ENCODE measurements around the gene IDE.
"Not testable (repeated sequence)": the region's sequence is repeated elsewhere in the genome, so short reads cannot be mapped to it uniquely, and the experiment has no call there.

IDE gene

DNA sequence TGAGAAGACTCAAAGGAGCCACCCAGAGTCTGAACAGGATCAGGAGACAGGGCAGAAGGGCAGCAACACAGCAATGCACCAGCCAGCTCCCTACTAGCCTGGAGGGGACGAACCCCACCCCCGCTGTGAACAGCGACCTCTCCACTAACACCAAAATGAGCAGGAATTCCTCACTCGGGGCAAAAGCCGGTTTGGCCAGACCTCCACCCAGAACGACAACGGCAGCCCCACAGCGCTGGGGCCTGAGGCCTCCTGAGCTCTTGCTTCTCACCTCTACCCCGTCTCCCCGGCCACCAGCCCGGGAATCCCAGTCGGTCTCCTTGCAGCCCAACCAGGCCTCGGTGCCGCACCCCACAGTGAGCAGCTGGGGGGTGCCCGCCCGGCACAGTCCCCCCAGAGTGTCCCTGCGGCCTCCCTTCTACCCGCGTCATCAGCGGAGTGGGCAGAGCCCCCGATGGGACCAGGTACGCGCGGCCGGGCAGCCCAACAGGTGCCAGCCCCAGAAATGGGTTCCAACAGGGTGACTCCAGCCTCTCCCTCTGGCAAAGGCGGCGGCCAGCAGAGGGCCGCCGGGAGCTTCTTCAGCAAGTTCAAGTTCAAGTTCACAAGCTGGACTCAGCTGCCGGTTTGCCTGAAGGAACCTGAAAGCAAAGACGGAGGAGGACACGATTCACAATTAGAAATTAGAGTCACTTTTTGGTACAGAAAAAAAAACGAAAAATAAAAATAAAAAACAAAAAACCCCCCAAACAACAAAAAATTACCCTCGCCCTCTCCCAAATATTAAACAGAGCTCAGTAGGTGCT, 153.9 kb downstream of the IDE start:
- no peak for DNase-seq (ENCODE audit: low read depth)

DNA sequence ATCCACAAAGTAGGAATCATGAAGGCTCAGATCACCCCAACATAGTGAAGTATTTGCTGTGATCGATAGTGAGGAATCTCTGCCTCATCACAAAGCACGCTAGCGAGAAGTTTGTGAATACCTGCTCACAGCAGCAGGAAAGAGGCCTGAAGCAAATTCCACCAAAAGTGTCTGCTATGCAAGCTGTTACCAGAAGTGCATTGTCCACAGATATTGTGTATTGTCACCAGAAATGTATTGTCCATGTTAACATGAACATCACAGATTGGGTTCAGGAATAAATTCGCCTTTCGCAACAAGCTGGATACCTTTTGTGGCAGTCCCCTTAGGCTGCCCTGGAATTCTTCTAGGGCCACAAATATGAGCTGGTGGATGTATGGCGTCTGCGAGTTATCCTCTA, 155.0 kb downstream of the IDE start:
- no peak for DNase-seq (ENCODE audit: low read depth)

DNA sequence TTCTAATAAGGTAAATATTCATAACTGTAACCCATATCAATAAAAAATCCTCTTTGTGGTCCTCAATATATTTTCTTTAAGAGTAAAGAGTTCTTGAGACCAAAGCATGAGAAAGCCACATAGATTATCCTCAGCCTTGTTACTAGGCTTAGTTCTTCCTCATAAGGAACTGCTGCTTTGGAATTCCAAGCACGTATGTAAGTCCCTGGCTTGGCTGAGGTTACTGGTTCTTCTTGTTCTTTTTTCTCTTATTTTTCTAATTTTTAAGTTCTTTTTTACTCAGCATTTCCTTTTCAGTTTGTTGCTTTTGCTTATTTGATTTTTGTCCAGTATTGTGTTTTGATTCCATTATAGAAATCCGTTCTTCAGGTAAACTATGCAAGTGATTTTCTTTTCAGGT, 155.7 kb downstream of the IDE start:
- DNase-seq (ENCODE audit: low read depth) = no peak

DNA sequence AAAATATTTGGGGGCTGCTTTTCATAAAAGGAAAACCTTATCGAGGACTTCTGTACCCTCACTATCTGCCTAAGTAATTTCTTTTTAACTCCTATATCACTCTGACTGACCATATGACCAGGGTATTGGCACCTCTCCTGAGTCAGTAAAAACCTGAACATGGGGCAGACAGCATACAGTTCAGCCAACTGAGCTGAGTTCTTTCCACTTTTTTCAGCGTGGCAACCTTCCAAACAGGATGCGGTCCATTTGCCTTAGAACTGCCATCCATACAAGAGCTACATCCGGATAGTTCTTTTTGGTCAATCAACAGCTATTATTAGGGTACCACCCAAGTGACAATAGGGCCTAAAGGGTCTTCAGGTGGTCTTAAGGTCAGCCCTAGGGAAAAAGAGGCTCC, 160.4 kb downstream of the IDE start:
- DNase-seq (ENCODE audit: low read depth) = no peak

DNA sequence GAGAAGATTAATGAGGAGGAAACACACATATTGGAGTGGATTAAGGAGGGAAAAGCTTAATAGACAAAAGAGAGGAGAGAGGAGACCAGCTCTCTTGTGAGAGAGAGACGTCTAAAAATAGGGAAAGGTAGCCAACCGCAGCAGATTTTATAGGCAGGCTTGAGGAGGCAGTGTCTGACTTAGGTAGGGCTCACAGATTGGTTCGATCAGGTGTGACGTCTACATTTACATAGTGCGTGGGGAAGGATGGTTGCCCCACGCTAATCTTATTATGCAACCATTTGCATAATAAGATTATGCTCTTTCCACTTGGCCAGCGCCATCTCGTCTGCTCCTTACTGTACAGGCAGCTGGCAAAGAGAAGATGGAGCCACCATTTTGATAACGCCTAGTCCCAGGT, 160.9 kb downstream of the IDE start:
- DNase-seq (ENCODE audit: low read depth) = no peak

DNA sequence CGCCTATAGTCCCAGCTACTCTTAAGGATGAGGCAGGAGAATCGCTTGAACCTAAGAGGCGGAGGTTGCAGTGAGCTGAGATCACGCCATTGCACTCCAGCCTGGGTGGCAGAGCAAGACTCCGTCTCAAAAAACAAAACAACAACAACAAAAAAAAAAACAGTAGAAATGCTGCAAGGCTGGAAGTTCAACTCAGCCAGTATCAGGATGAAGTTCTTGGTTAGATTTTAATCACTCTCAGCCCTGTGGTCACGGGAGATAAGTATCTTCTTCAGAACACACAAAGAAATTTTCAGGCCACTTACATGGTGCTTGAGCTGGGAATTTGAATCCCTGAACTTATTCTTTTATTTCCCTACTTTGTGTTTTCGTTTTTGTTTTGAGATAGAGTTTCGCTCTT, 162.5 kb downstream of the IDE start:
- no peak for DNase-seq (ENCODE audit: low read depth)

DNA sequence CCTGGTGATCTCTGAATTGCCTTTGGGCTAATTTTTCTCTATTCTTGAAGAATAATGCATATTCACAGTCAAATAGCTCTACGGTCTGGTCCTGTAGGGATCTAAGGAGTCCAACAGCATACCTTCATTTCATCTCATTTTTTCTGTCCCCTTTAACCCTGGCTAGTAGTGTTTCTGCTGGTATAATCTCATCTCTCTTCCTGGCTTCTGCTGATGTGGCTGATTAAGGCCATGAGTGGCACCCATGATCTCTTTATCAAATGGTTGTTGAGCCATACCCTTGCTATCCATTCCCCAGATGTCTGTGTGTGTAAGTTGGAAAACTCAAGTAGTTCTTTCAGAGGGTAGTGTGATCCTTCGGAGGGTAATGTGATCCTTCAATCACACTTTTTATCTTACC, 163.4 kb downstream of the IDE start:
- DNase-seq (ENCODE audit: low read depth) = no peak

DNA sequence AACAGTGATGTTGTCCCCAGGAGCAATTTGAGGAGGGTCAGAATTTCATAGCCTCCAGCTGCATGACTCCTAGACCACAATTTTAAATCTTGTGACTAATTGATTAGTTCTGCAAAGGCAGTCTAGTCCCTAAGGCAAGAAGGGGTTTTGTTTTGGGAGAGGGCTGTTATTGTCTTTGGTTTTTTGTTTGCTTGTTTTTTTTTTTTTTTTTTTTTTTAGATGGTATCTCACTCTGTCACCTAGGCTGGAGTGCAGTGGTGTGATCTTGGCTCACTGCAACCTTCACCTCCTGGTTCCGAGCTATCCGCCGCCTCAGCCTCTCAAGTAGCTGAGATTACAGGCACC, 165.9 kb downstream of the IDE start:
- DNase-seq (ENCODE audit: low read depth) = no peak

DNA sequence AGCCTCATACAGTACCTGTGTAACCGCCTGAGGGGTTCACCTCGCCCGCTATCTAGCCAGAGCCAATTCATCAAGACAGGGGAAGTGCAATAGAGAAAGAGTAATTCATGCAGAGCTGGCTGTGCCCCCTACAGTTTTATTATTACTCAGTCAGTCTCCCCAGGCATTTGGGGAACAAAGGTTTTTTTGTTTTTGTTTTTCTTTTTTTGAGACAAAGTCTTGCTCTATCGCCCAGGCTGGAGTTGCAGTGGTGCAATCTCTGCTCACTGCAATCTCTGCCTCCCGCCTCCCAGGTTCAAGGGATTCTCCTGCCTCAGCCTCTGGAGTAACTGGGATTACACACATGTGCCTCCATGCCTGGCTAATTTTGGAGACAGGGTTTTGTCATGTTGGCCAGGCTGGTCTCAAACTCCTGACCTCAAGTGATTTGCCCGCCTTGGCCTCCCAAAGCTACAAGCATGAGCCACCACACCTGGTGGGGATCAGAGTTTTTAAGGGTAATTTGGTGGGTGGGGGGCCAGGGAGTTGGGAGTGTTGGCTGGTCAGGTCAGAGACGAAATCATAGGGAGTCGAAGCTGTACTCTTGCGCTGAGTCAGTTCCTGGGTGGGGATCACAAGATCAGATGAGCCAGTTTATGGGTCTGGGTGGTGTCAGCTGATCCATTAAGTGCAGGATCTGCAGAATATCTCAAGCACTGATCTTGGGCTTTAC, 166.4 kb downstream of the IDE start:
- no peak for DNase-seq (ENCODE audit: low read depth)

DNA sequence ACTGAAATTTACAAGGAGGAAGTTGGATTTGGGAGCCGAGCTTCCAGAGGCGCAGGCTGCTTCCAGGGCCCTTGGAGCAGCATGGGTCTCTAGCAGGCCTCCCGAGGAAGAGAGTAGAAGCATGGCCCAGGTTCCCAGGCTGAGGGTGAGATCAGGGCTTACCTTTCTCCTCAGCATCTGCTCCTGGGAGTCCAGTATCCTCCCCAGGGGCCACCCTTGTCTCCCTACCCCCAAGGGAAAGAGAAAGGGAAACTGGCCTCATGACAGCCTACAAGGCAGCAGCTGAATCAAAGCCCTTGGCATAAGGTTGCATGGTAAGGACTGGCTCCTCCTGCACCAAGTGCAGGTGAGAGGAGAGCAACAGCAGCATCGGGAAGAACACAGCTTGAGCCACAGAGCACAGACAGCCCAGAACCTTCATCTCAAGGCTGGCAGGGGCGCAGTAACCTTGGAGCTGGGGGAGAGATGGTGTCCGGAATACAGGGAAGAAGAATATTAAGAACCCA, 168.4 kb downstream of the IDE start:
- no peak for DNase-seq (ENCODE audit: low read depth)

DNA sequence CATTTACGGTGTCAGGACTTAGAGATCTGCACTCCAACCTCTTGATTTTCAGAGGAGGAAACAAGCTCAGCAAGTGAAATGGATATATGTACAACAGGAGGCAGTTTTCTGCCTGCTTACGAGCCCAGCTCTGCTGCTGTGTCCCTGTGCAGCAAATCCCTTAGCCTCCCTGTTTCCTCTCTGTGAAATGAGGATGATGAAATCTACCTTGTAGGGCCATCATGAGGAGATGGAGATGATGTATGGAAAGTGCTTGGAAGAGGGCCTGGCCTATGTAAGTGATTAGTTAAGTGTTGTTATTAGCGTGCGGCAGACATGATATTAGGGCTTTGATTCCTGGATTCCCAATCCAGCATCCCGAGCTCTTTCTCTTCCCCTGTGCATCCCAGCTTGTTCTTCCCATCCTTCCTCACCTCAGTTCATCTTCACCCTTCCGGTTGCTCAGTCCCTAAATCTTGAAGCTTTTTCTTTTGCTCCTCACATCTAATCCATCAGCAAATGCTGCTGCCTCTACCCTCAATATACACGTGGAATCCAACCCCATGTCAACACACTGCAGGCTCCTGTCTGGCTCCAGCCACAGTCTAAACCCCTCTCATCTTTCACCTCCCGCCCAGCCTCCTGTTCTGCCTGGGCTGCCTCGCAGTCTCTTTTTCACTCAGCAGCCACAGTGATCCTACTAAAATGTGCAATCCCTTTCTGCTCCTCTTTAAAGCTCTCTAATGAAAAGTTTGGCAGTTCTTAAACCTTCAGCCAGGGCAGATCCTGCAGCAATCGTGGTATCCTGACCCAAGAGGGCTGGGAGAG, 169.1 kb downstream of the IDE start:
- no peak for DNase-seq (ENCODE audit: low read depth)

DNA sequence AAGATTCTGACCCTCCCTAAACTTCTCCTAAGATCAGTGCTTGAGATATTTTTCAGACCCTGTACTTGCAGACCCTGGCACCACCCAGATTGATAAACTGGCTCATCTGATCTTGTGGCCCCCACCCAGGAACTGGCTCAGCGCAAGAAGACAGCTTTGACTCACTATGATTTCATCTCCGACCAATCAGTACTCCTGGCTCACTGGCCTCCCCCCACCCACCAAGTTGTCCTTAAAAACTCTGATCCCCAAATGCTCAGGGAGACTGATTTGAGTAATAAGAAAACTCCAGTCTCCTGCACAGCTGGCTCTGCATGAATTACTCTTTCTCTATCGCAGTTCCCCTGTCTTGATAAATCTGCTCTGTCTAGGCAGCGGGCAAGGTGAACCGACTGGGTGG, 171.7 kb downstream of the IDE start:
- not testable (repeated sequence) for DNase-seq (ENCODE audit: low read depth)

Data from stimulated activated CD8-positive, alpha-beta memory T cell treated with anti-CD3 and anti-CD28 coated beads, Interleukin-4, amount 100 ng/mL, for 24 hours (primary cell).